Activated naive CD8-positive, alpha-beta T cell treated with anti-CD3 and anti-CD28 coated beads, Interleukin-2, amount 10 ng/mL, durations not matched to agents 7 days and 5 days (primary cell): Measurements from ENCODE around the gene EEPD1. TPM values are rescaled to one million over a fixed set of nuclear protein-coding genes. Genes with fewer than 3 reads are reported as not detected.
"Not testable (repeated sequence)": the region's sequence is repeated elsewhere in the genome, so short reads cannot be mapped to it uniquely, and the experiment has no call there.

Experiments used
- ATAC-seq: fragments of 150-1000 bp; cut with Tn5 transposase; one replicate; pipeline ENCODE4 v1.10.0; 2021; ENCODE audit warnings: low read depth, moderate library complexity
- POLR2A ChIA-PET: fragments of 350-600 bp; sonication (Branson Sonifier 250); formaldehyde crosslinking; loops from one replicate; lab custom pipeline; 2021; ENCODE audit warnings: antibody characterized with exemption; lab: Charles Lee
- DNase-seq: peaks from one replicate; pipeline ENCODE4 v3.0.0; 2021
- H3K27ac Mint-ChIP-seq: one replicate; pipeline ENCODE4 v1.8.0; 2022; ENCODE audit warnings: mild to moderate bottlenecking, mixed read lengths
- H3K27me3 Mint-ChIP-seq: one replicate; pipeline ENCODE4 v1.8.0; 2022; ENCODE audit warnings: mild to moderate bottlenecking, moderate library complexity, mixed read lengths
- H3K36me3 Mint-ChIP-seq: one replicate; pipeline ENCODE4 v1.8.0; 2021; ENCODE audit warnings: mild to moderate bottlenecking, mixed read lengths
- H3K4me1 Mint-ChIP-seq: one replicate; pipeline ENCODE4 v1.8.0; 2021; ENCODE audit warnings: mixed read lengths
- H3K4me3 Mint-ChIP-seq: one replicate; pipeline ENCODE4 v1.8.0; 2022; ENCODE audit warnings: mild to moderate bottlenecking, moderate library complexity, mixed read lengths
- H3K9me3 Mint-ChIP-seq: one replicate; pipeline ENCODE4 v1.8.0; 2021; ENCODE audit warnings: mixed read lengths
- total RNA-seq, 2 experiments: library from RNA; stranded (reverse); gene quantifications; one replicate each; pipeline ENCODE4 v1.2.3, GENCODE V29; 2021

Gene EEPD1
- total RNA-seq, 2 experiments from 2014 or later = 2.0 to 2.3 TPM

- no peak for ATAC-seq
- no peak overlapping the region for H3K27ac Mint-ChIP-seq
- no peak overlapping the region for H3K4me3 Mint-ChIP-seq
- H3K4me1 Mint-ChIP-seq = peaks cover 1% of the 10 kb centered on the region
- POLR2A ChIA-PET = no interaction called here
- H3K9me3 Mint-ChIP-seq = no peaks in the 10 kb centered on the region
- no peak for DNase-seq
- no peaks in the 10 kb centered on the region for H3K36me3 Mint-ChIP-seq
- peaks cover 5% of the 10 kb centered on the region for H3K27me3 Mint-ChIP-seq
Observed at GRCh38 chr7:36137754-36138153, 15.3 kb upstream of the EEPD1 start.

DNA sequence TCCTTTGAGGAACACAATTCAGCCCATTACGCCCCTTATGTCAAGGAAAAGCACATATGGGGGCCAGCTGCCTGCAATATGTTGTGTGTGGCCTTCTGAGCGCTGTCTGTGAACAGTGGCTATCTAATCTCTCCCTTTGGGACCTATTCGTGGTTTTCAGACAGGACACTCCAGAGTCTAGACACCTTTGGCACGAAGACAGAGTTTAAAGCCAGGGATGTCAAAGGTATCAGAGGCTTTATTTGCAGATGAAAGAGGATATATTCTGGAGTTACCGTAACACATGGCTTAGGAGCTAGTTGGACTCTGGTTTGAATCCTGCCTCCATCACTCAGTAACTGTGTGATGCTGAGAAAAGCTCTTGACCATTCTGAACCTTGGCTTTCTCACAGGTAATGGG lies 14.8 kb upstream of the EEPD1 start:
- POLR2A ChIA-PET = no interaction called here
- no peaks in the 10 kb centered on the region for H3K36me3 Mint-ChIP-seq
- no peak for ATAC-seq
- no peak for DNase-seq
- H3K27me3 Mint-ChIP-seq = peaks cover 5% of the 10 kb centered on the region
- no peak overlapping the region for H3K27ac Mint-ChIP-seq
- H3K4me1 Mint-ChIP-seq = peaks cover 1% of the 10 kb centered on the region
- no peak overlapping the region for H3K4me3 Mint-ChIP-seq
- H3K9me3 Mint-ChIP-seq = no peaks in the 10 kb centered on the region

DNA sequence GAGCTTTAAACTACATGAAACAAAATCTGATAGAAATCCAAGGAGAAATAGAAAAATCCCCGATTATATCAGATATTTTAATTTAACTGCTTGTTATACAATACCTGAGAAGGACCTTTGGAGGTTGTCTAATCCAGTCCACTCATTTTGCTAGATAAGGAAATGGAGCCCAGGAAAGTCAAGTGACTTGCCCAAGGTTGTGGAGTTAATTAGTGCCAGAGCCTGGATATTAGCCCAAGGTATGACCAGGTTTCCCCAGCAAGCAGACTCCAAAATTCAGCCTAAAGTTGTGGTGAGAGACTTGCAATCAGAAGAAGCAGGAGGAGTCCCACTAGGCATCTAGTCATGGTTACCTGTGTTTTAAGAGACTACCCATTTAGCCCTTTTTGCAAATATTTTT lies 11.7 kb upstream of the EEPD1 start:
- Mint-ChIP-seq H3K36me3 (no peaks in the 10 kb centered on the region), H3K4me1 (peaks cover 1% of the 10 kb centered on the region), H3K27me3 (peaks cover 6% of the 10 kb centered on the region), H3K27ac (no peak overlapping the region), H3K4me3 (no peak overlapping the region), H3K9me3 (no peaks in the 10 kb centered on the region)
- POLR2A ChIA-PET = interaction anchor here (0.6 kb wide), 1 partner anchor 16 kb away, joined by 3 read pairs; no protein-coding TSS in a partner anchor
- no peak for ATAC-seq
- DNase-seq = no peak

DNA sequence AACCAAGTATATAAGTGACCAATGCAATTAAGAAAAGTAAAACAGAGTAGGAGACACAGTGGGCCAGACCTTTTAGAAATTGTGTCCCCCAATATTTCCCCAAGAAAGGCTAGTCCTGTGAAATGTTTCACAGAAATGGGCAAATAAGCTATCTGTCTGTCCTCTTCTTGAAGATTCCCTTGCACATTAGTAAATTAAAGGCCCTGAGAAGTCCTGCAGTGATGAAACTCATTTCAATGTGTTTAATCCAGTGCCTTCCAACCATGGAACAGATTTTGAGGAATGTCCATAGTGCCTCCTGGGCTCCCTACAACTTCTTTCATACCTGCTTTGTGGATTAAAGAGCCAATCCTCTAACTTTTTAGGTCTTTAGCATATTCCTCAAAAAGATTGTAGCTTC lies 11.2 kb upstream of the EEPD1 start:
- POLR2A ChIA-PET = interaction anchor here (0.6 kb wide), 1 partner anchor 16 kb away, joined by 3 read pairs; no protein-coding TSS in a partner anchor
- no peaks in the 10 kb centered on the region for H3K36me3 Mint-ChIP-seq
- no peaks in the 10 kb centered on the region for H3K9me3 Mint-ChIP-seq
- H3K4me1 Mint-ChIP-seq = peaks cover 1% of the 10 kb centered on the region
- DNase-seq (no peak), ATAC-seq (no peak)
- no peak overlapping the region for H3K4me3 Mint-ChIP-seq
- H3K27me3 Mint-ChIP-seq = peaks cover 6% of the 10 kb centered on the region
- no peak overlapping the region for H3K27ac Mint-ChIP-seq

GRCh38 chr7:36144189-36144588 lies 8.9 kb upstream of the EEPD1 start:
- DNase-seq = no peak
- POLR2A ChIA-PET = no interaction called here
- H3K4me3 Mint-ChIP-seq = no peak overlapping the region
- peaks cover 6% of the 10 kb centered on the region for H3K27me3 Mint-ChIP-seq
- H3K27ac Mint-ChIP-seq = no peak overlapping the region
- no peaks in the 10 kb centered on the region for H3K4me1 Mint-ChIP-seq
- no peaks in the 10 kb centered on the region for H3K9me3 Mint-ChIP-seq
- no peak for ATAC-seq
- H3K36me3 Mint-ChIP-seq = no peaks in the 10 kb centered on the region

DNA sequence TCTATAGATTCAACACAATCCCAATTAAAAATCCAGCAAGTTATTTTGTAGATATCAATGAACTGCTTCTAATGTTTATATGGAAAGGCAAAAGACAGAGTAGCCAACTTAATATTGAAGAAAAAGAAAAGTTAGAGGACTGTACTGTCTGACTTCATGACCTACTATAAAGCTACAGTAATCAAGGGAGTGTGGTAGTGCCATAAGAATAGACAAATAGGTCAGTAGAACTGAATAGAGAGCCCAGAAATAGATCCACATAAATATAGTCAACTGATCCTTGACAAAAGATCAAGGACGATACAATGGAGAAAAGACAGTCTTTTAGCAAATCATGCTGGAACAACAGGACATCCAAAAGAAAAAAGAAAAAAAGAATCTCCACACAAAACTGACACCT lies 7.4 kb upstream of the EEPD1 start:
- DNase-seq (no peak), ATAC-seq (no peak)
- Mint-ChIP-seq H3K4me1 (no peaks in the 10 kb centered on the region), H3K9me3 (no peaks in the 10 kb centered on the region), H3K36me3 (no peaks in the 10 kb centered on the region), H3K27ac (no peak overlapping the region), H3K4me3 (no peak overlapping the region), H3K27me3 (peaks cover 6% of the 10 kb centered on the region)
- POLR2A ChIA-PET = no interaction called here

DNA sequence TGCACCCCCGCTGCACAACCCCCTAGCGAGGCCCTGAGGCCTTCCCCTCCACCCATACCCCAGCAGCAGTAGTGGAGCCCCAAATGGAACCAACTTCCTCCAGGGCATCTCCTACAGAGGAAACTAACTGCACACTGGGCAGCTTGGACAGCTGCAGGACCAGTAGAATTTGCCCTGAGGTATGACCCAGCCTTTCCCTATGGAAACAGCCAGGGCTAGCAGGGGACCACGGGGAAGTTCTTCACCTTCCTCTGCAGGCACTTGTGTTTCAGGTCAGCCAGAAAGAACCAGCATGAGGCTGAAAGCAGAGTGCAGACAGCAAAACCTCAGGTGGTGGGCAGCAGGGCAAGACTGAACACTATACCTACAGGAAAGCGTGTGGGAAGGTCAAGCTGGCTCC lies 5.7 kb upstream of the EEPD1 start:
- no peak overlapping the region for H3K4me3 Mint-ChIP-seq
- no peaks in the 10 kb centered on the region for H3K9me3 Mint-ChIP-seq
- ATAC-seq = no peak
- H3K27me3 Mint-ChIP-seq = peaks cover 6% of the 10 kb centered on the region
- no peak for DNase-seq
- no peak overlapping the region for H3K27ac Mint-ChIP-seq
- POLR2A ChIA-PET = no interaction called here
- no peaks in the 10 kb centered on the region for H3K36me3 Mint-ChIP-seq
- peaks cover 3% of the 10 kb centered on the region for H3K4me1 Mint-ChIP-seq

DNA sequence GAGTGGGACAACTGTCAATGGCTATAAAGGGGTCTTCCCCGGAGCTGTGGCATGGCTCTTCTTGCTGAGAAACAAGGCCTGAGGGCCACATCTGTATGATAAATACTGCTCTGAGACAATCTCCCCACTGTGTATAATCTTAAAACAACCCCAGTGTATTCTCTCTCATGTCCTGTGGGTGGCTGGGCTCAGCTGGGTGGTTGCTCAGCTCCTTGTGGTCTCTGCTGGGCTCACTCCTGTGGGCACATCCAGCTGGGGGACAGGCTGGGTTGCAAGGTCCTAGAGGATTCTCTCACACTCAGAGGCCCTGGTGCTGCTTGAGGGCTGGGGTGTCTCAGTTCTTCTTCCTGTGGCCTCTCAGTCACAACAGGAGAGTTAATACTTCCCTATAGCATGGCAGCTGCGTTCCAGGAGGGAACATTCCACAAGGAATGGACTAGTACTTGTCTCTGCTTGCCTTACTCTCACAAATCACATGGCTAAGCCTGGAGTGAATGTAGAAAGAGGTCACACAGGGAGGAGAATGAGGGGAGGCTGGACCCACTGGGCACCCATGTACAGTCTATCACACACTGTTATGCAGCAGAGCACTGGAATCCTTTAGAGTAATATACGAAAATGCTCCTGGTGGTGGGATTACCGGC lies 4.5 kb upstream of the EEPD1 start:
- Mint-ChIP-seq H3K9me3 (no peaks in the 10 kb centered on the region), H3K4me1 (peaks cover 4% of the 10 kb centered on the region), H3K27me3 (peaks cover 6% of the 10 kb centered on the region), H3K27ac (no peak overlapping the region), H3K36me3 (no peaks in the 10 kb centered on the region), H3K4me3 (no peak overlapping the region)
- no peak for DNase-seq
- POLR2A ChIA-PET = no interaction called here
- ATAC-seq = no peak

GRCh38 chr7:36149240-36149639 lies 3.8 kb upstream of the EEPD1 start:
- H3K9me3 Mint-ChIP-seq, H3K27ac Mint-ChIP-seq, POLR2A ChIA-PET, H3K27me3 Mint-ChIP-seq, DNase-seq, H3K36me3 Mint-ChIP-seq, ATAC-seq, H3K4me3 Mint-ChIP-seq, H3K4me1 Mint-ChIP-seq: not testable (repeated sequence)

- POLR2A ChIA-PET = no interaction called here
- ATAC-seq (no peak), DNase-seq (no peak)
- Mint-ChIP-seq H3K4me3 (no peak overlapping the region), H3K36me3 (no peaks in the 10 kb centered on the region), H3K27me3 (peaks cover 6% of the 10 kb centered on the region), H3K27ac (no peak overlapping the region), H3K4me1 (peaks cover 4% of the 10 kb centered on the region), H3K9me3 (no peaks in the 10 kb centered on the region)
Observed at GRCh38 chr7:36149694-36150452, 3.2 kb upstream of the EEPD1 start.

DNA sequence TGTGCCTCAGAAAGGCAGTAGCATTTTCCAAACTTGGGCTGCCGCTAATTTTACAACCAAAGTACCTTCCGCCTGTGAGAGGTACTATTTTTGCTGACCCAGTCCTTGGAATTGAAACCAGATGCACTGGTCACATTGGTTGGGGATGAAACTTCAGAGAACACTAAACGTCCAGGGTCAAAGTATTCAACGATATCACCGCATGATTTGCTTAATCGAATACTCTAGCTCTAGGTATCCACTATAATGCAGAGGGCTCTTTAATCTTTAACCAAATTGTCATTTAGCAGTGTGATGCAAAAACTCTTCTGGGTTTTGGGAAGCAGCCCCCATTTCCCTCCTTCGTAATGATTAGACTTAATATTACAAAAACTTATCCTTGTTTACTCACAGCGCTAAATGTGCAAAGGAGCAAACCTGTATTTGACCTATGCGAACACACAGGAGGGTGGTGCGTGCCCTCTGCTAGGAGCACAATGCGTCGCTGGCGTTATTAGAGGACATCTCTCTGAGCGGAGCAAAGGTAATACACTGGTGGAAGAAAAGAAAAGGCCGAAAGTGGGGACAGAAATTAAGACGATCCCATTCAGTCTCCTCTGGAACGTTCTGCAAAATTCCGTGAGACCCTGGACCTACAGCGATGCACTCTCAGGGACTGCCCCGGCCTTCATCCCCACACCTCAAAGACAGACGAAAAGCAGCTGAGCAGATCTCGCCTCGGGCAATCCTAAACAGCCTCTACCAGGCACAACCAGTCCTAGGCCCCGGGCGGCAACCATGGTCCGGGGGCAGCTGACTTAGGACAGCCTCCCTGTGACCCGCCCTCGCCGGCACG lies 916 bp upstream of the EEPD1 start:
- DNase-seq = no peak
- peak overlapping the region; percentile 82 for H3K4me3 Mint-ChIP-seq
- ATAC-seq = no peak
- H3K27ac Mint-ChIP-seq = no peak overlapping the region
- H3K4me1 Mint-ChIP-seq = peaks cover 4% of the 10 kb centered on the region
- H3K27me3 Mint-ChIP-seq = peaks cover 5% of the 10 kb centered on the region
- H3K9me3 Mint-ChIP-seq = no peaks in the 10 kb centered on the region
- POLR2A ChIA-PET = no interaction called here
- no peaks in the 10 kb centered on the region for H3K36me3 Mint-ChIP-seq

DNA sequence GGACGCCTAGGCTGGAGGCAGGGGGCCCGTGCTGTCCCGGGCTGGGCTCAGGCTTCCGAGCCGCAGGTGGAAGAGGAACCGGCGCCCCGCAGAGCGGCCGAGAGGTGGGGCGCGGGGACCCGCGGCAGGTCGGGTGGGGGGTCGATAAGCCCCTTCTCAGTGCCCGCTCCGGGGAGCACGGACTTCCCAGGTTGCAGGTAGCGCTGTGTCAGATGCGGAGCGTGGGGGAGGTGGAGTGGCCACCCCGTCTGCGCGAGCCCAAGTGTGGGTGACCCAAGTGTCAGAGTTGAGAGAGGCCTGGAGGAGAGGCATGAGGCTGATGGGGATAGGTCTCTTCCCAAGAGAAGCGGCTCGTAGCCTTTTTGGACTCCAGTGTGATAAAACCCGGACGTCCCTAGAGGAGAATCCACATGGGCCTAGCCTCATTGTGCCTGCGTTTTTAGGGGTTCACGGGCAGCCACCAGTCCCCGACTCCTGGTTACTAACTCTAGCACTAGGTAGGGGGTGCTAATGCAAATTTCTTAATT lies 580 bp downstream of the EEPD1 start:
- no peak for ATAC-seq
- DNase-seq = no peak
- POLR2A ChIA-PET = no interaction called here
- Mint-ChIP-seq H3K4me1 (peaks cover 4% of the 10 kb centered on the region), H3K36me3 (no peaks in the 10 kb centered on the region), H3K9me3 (no peaks in the 10 kb centered on the region), H3K4me3 (peak overlapping the region; percentile 65), H3K27me3 (peaks cover 5% of the 10 kb centered on the region), H3K27ac (no peak overlapping the region)
